KG1 (cell line): ENCODE data around the gene RNF213.
"Not testable (repeated sequence)": the region's sequence is repeated elsewhere in the genome, so short reads cannot be mapped to it uniquely, and the experiment has no call there.

ENCODE experiments used
- DNase-seq: peaks from one replicate; lab custom pipeline; 2025; lab: John Stamatoyannopoulos, UW

RNF213 gene

DNA sequence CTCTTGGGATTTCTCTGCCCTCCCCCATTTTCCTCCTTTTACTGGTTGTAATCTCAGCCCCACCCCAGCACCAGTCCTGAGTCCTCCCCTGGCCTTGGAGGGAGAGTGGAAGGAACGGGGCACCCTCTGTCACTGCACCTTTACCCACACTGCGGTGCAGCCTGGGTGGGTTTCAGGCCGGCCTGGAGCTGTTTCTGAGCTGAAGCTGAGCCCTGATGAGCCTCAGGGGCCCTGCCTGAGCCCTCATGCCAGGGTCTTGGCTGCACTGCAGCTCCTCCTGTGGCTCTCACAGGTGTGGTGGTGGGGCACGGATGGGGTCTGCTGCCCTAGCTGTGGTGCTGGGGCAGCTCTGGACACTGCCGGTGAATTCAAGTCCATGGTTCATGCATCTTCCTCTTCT is 34.5 kb downstream of the RNF213 start:
- DNase-seq = no peak

- no peak for DNase-seq
Observed at GRCh38 chr17:80295559-80295958, 34.9 kb downstream of the RNF213 start.

DNA sequence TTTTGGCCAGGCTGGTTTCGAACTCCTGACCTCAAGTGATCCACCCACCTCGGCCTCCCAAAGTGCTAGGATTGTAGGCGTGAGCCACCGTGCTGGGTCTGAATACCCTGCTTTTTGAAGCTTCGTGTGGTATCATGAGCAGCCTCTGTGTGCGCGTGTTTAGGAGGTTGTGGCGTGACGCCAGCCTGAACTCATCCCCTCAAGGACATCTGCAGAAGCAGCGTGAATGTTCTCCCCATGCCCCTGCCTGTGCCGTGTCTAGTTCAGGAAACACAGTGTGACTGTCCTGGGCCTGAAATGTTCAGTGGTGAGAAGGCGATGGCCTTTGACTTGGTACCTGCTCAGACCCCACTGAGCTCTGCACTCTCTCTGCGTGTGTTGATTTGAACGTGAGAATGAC is 35.6 kb downstream of the RNF213 start:
- no peak for DNase-seq

DNA sequence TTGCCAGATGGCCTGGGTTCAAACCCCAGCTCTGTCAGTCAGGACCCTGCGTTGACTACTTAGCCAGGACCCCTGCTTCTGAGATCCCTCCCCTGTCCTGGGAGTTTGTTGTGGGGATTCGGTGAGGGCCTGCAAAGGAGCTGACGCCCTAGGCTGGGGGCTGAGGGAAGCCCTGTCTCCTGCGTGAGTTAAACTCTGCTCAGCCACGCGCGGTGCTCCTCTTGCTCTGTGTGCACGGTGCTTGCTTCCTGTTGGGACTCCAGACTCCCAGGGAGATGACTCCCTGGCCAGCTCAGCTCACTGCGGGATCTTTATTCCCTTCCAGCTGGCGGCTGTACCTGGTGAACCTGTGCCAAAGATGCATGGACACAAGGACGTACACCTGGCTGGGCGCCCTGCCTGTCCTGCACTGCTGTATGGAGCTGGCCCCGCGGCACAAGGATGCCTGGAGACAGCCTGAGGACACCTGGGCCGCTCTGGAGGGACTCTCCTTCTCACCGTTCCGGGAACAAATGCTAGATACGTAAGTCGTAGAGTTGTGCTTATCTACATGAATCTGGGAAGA is 37.4 kb downstream of the RNF213 start:
- DNase-seq = no peak

- DNase-seq = not testable (repeated sequence)
Observed at GRCh38 chr17:80299350-80300100, 38.9 kb downstream of the RNF213 start.

- DNase-seq = not testable (repeated sequence)
Observed at GRCh38 chr17:80300756-80301155, 40.1 kb downstream of the RNF213 start.

DNA sequence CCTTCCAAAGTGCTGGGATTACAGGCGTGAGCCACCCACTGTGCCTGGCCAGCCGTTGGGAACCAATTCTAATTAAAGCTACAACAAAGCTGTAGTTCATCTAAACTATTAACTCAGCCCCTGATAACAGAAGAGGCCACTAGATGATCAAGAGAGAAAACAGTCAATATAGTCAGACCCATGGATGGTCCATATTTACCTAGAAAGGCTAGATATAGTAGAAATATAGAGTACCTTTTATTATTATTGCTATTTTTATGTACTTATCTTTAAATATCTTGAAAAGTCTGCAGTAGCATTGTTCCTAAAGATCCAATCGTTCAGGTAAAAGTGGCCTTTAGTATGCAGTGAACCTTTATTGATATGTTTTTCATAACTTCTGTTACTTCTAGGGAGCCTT is 43.2 kb downstream of the RNF213 start:
- no peak for DNase-seq

DNA sequence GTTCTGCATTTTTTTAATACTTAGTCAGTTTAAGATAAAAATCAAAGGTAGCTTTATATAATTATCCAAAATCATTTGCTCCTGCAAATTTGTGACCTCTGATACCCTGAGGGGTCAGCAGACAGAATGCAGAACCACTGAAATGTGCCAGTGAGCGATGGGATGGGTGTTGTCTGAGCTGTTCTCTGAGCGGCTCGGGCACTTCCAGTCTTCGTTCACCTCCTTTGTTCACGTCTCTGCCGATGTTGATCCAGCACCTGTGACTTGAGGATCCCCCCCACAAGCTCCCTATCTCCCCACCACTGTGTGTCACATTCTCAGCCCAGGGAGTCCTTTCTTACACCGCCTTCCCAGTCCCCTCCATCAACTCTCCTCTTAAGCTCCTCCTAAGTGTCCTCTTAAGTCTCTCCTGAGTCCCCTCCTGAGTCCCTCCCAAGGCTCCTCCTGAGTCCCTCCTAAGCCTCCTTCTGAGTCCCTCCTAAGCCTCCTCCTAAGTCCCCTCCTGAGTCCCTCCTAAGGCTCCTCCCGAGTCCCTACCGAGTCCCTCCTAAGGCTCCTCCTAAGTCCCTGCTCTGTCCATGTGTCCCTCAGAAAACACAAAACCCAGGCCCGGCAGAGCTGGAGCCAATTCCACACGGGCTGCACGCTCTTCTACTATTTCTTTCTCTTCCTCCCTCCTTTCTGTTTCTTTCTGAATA is 47.5 kb downstream of the RNF213 start:
- no peak for DNase-seq

DNA sequence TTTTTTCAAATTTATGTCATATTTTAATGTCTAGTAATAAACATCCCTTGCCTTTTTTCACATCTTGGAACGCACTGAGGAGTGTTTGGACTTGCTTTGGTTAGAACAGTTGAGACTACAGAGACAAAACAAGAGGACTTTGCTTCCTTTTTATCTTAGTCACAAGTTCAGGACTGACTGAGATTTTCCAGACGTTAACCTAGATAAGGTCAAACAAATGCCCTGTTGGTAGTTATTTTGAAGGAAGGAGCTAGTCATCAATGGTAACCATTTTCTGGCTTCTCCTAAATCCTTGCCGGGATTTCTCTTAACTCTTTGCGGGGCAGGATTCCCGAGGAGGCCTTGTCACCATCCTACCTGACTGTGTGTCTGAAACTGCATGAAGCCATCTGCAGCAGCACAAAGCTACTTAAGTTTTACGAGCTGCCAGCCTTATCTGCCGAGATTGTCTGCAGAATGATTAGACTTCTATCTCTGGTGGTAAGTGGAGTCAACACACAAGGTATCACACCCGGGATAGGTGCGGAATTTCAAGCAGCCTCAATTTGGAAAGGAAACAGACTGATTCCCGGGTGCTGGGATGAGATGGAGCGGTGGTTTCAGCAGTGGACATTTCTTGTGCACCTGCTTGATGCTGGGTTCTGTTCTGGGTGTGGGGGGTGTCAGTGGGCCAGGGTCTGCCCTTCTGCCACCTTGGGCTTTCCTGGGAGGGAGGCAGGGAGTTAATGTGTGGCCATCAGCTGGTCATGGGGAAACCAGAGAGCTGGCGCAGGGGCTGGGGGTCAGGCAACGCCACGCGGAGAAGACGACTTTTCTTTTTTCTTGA is 48.3 kb downstream of the RNF213 start:
- no peak for DNase-seq

- DNase-seq = no peak
Observed at GRCh38 chr17:80311216-80311827, 50.7 kb downstream of the RNF213 start.

- no peak for DNase-seq
Observed at GRCh38 chr17:80312621-80313135, 52.0 kb downstream of the RNF213 start.

- no peak for DNase-seq
Observed at GRCh38 chr17:80313160-80313829, 52.6 kb downstream of the RNF213 start.

DNA sequence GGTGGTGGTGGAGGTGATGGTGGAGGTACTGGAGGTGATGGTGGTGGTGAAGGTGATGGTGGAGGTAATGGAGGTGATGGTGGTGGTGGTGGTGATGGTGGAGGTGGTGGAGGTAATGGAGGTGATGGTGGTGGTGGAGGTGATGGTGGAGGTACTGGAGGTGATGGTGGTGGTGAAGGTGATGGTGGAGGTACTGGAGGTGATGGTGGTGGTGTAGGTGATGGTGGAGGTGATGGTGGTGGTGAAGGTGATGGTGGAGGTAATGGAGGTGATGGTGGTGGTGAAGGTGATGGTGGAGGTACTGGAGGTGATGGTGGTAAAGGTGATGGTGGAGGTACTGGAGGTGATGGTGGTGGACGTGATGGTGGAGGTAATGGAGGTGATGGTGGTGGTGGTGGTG is 53.3 kb downstream of the RNF213 start:
- not testable (repeated sequence) for DNase-seq

- no peak for DNase-seq
Observed at GRCh38 chr17:80315517-80316182, 55.0 kb downstream of the RNF213 start.

- no peak for DNase-seq
Observed at GRCh38 chr17:80316431-80316830, 55.8 kb downstream of the RNF213 start.

DNA sequence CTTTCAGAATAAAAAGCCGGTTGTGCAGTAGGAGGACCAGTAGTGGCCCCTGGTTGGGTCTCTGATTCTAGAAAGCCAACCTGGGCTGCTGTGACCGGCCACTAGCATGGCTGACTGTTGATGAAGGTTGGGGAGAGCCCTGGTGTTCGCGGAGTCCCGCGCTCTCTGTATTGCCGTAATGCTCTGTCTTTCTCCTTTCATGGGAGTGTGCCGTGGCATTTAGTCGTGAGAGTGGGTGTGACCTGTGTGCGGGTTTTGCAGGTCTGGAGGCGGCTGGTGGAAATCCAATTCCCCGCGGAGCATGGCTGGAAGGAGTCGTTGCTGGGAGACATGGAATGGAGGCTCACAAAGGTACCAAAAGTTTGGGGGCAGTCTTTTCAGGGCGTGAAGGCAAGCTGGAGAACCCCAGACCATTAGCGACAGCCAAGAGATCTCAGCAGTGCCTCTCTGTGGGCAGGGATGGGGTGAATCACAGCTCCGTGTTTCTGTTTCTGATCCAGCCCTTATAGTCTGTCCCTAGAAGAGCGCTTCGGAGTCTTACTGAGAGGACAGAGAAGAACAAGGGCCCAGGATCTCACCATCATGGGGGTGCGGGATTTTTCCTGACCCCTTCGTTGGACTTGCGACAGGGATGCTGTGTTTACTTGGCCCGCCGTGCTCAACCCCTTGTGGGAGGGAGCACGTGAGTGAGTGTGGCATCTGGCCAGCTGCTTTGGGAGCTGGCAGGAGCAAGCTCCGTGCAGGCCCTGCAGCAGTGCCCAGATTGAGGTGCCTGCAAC is 56.5 kb downstream of the RNF213 start:
- no peak for DNase-seq

DNA sequence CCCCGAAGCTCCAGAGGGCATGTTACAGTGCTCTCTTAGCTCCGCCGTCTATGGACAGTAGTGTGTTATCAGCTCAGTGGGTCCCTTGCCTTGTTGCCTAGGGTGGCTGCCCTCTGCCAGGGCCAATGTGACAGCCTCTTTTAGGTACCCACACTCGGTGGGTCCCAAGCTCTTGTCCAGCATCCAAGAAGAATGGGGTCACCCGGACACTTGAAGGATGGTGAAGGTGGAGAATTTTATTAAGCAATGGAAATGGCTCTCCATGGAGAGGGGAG is 57.0 kb downstream of the RNF213 start:
- DNase-seq = no peak

DNA sequence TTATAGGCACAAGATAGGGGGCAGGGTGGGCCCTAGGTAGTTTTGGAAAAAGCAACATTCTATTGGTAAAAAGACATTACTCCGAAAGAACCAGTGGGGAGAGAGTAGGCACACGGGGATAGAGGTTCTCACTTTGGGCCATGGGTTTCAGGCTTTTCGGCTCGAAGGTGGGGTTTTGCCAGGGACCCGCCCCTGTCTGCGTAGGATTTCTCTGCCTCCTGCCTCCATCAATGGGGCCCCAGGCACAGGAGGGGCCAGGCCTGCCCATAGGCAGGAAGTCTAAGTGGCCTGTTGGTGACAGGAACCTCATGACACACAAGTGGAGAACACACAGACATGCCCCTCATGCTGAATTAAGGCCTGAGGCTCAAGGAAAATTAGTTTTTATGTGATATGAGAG is 57.5 kb downstream of the RNF213 start:
- DNase-seq = no peak

DNA sequence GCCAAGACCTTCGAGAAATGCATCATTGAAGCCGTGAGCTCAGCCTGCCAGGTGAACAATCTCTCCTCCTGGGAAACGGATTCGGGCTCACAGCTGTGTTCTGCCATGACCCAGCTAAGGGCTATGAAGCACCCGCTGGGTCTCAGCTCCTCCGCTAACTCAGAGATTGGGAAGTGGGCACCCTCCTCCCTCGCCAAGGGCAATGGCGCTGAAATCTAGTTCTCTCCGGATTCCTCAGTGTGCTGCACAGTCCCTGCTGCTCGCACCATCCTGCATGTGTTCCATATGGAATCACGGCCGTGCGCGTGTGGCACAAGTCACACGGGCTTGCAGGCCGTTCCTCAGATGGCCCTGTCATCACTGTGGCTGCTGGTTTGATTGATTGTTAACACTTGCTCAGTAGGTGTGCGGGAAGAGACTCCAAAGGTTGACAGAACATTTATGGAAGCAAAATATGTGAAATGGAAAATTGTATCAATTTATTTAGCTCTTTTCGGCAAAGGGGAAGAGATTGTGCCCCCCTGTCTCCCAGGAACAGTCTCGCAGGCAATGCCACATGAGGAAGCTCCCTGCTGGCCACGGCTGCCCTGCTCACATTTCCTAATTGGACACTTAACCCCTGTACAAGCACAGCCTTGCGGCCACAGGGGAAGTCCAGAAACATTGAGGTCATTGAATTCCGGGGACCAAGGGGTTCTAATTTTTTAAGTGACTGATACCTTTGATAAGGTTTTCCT is 58.8 kb downstream of the RNF213 start:
- no peak for DNase-seq

- DNase-seq = no peak
Observed at GRCh38 chr17:80319999-80320344, 59.3 kb downstream of the RNF213 start.
